Stimulated activated naive CD8-positive, alpha-beta T cell treated with anti-CD3 and anti-CD28 coated beads, Interleukin-15, amount 100 ng/mL, for 72 hours (primary cell): ENCODE measurements around the gene ATP6V1G3.
A peak's percentile ranks its signal among the peaks of the same experiment; 100 is the strongest.
"Not testable (repeated sequence)": the region's sequence is repeated elsewhere in the genome, so short reads cannot be mapped to it uniquely, and the experiment has no call there.

ENCODE experiments used
- ATAC-seq: fragments of 150-1000 bp; cut with Tn5 transposase; 2 replicates; pipeline ENCODE4 v1.10.0; 2021; ENCODE audit warnings: mild to moderate bottlenecking, moderate library complexity
- DNase-seq, 2 donors: peaks; one replicate each; pipeline ENCODE4 v3.0.0; 2021 to 2022
- H3K27ac Mint-ChIP-seq, 2 donors: one replicate each; pipeline ENCODE4 v1.8.0; 2022; ENCODE audit warnings: mild to moderate bottlenecking in 2 of 2, mixed read lengths in 2 of 2, moderate library complexity in 2 of 2
- H3K27me3 Mint-ChIP-seq: one replicate; pipeline ENCODE4 v1.8.0; 2022; ENCODE audit warnings: mixed read lengths
- H3K4me1 Mint-ChIP-seq: one replicate; pipeline ENCODE4 v1.8.0; 2022; ENCODE audit warnings: mild to moderate bottlenecking, mixed read lengths
- H3K4me3 Mint-ChIP-seq, 2 donors: one replicate each; pipeline ENCODE4 v1.8.0; 2022; ENCODE audit warnings: mild to moderate bottlenecking in 2 of 2, mixed read lengths in 2 of 2, moderate library complexity in 1 of 2
- H3K9me3 Mint-ChIP-seq, 2 donors: one replicate each; pipeline ENCODE4 v1.8.0; 2022; ENCODE audit warnings: mixed read lengths in 2 of 2

ATP6V1G3 gene

GRCh38 chr1:198529414-198529813 is 11.1 kb downstream of the ATP6V1G3 start:
- Mint-ChIP-seq H3K27me3 (no peaks in the 10 kb centered on the region), H3K9me3 (peaks cover 0 to 19% of the 10 kb centered on the region in 2 donors), H3K4me3 (peak overlapping the region in 1 of 2 donors; percentile 16), H3K27ac (no peak overlapping the region), H3K4me1 (peaks cover 75% of the 10 kb centered on the region)
- DNase-seq (no peak), ATAC-seq (no peak)

- peaks cover 0 to 12% of the 10 kb centered on the region in 2 donors for H3K9me3 Mint-ChIP-seq
- no peak for ATAC-seq
- H3K4me1 Mint-ChIP-seq, result peaks cover 72% of the 10 kb centered on the region
- no peak overlapping the region for H3K27ac Mint-ChIP-seq
- H3K27me3 Mint-ChIP-seq, result no peaks in the 10 kb centered on the region
- DNase-seq, result no peak
- H3K4me3 Mint-ChIP-seq, result no peak overlapping the region
Observed at GRCh38 chr1:198528364-198528763, 12.1 kb downstream of the ATP6V1G3 start.

GRCh38 chr1:198524556-198524955 is 15.9 kb downstream of the ATP6V1G3 start:
- no peak for DNase-seq
- H3K4me1 Mint-ChIP-seq, result peaks cover 74% of the 10 kb centered on the region

GRCh38 chr1:198524127-198524526 is 16.4 kb downstream of the ATP6V1G3 start:
- Mint-ChIP-seq H3K4me3 (peak overlapping the region; percentile 84 to 85), H3K27ac (peak overlapping the region; percentile 97 to 99), H3K4me1 (peaks cover 76% of the 10 kb centered on the region)
- peak in 1 of 2 donors; percentile 45 for DNase-seq
- H3K27me3 Mint-ChIP-seq, ATAC-seq, H3K9me3 Mint-ChIP-seq: not testable (repeated sequence)

More at GRCh38 chr1:198524556-198524955, 15.9 kb downstream of the ATP6V1G3 start:
- Mint-ChIP-seq H3K4me3 (peak overlapping the region; percentile 84 to 85), H3K27me3 (no peaks in the 10 kb centered on the region), H3K27ac (peak overlapping the region; percentile 97 to 99), H3K9me3 (no peaks in the 10 kb centered on the region)
- no peak for ATAC-seq

- H3K4me1 Mint-ChIP-seq, result peaks cover 83% of the 10 kb centered on the region
- peak overlapping the region; percentile 84 to 85 for H3K4me3 Mint-ChIP-seq
- no peaks in the 10 kb centered on the region for H3K9me3 Mint-ChIP-seq
- peak; percentile 85 for ATAC-seq
- peak overlapping the region; percentile 97 to 99 for H3K27ac Mint-ChIP-seq
- DNase-seq, result peak in 1 of 2 donors; percentile 31
- H3K27me3 Mint-ChIP-seq, result no peaks in the 10 kb centered on the region
Observed at GRCh38 chr1:198523182-198523950, 17.1 kb downstream of the ATP6V1G3 start.

GRCh38 chr1:198520524-198521254 is 19.8 kb downstream of the ATP6V1G3 start:
- ATAC-seq (peak; percentile 71), DNase-seq (no peak)
- Mint-ChIP-seq H3K4me1 (peaks cover 61% of the 10 kb centered on the region), H3K27me3 (no peaks in the 10 kb centered on the region), H3K9me3 (no peaks in the 10 kb centered on the region), H3K27ac (peak overlapping the region; percentile 55 to 57), H3K4me3 (peak overlapping the region; percentile 54 to 76)

GRCh38 chr1:198519639-198520501 is 20.6 kb downstream of the ATP6V1G3 start:
- peaks cover 63% of the 10 kb centered on the region for H3K4me1 Mint-ChIP-seq
- no peak for DNase-seq
- H3K9me3 Mint-ChIP-seq, result no peaks in the 10 kb centered on the region
- peak overlapping the region; percentile 54 to 76 for H3K4me3 Mint-ChIP-seq
- H3K27ac Mint-ChIP-seq, result peak overlapping the region; percentile 55 to 57
- peak; percentile 29 for ATAC-seq
- H3K27me3 Mint-ChIP-seq, result no peaks in the 10 kb centered on the region

- DNase-seq, result no peak
- ATAC-seq, result peak; percentile 21
- H3K27ac Mint-ChIP-seq, result no peak overlapping the region
- H3K4me1 Mint-ChIP-seq, result peaks cover 55% of the 10 kb centered on the region
- no peaks in the 10 kb centered on the region for H3K27me3 Mint-ChIP-seq
- H3K9me3 Mint-ChIP-seq, result no peaks in the 10 kb centered on the region
- no peak overlapping the region for H3K4me3 Mint-ChIP-seq
Observed at GRCh38 chr1:198517623-198518199, 22.8 kb downstream of the ATP6V1G3 start.

- no peaks in the 10 kb centered on the region for H3K27me3 Mint-ChIP-seq
- no peak overlapping the region for H3K27ac Mint-ChIP-seq
- DNase-seq (no peak), ATAC-seq (no peak)
- peaks cover 13% of the 10 kb centered on the region for H3K4me1 Mint-ChIP-seq
- peaks cover 21 to 26% of the 10 kb centered on the region in 2 donors for H3K9me3 Mint-ChIP-seq
- no peak overlapping the region for H3K4me3 Mint-ChIP-seq
Observed at GRCh38 chr1:198500096-198500495, 40.4 kb downstream of the ATP6V1G3 start.

- Mint-ChIP-seq H3K4me1 (peaks cover 11% of the 10 kb centered on the region), H3K27me3 (no peaks in the 10 kb centered on the region), H3K9me3 (peaks cover 19 to 26% of the 10 kb centered on the region in 2 donors), H3K27ac (no peak overlapping the region), H3K4me3 (no peak overlapping the region)
- DNase-seq (no peak), ATAC-seq (no peak)
Observed at GRCh38 chr1:198499588-198499987, 40.9 kb downstream of the ATP6V1G3 start.

GRCh38 chr1:198498881-198499280 is 41.6 kb downstream of the ATP6V1G3 start:
- ATAC-seq, result no peak
- DNase-seq, result no peak
- Mint-ChIP-seq H3K4me3 (no peak overlapping the region), H3K27ac (no peak overlapping the region), H3K9me3 (peaks cover 19 to 26% of the 10 kb centered on the region in 2 donors), H3K4me1 (peaks cover 11% of the 10 kb centered on the region), H3K27me3 (no peaks in the 10 kb centered on the region)

GRCh38 chr1:198498103-198498385 is 42.4 kb downstream of the ATP6V1G3 start:
- no peak overlapping the region for H3K4me3 Mint-ChIP-seq
- H3K9me3 Mint-ChIP-seq, result peaks cover 10 to 19% of the 10 kb centered on the region in 2 donors
- H3K27me3 Mint-ChIP-seq, result no peaks in the 10 kb centered on the region
- peaks cover 11% of the 10 kb centered on the region for H3K4me1 Mint-ChIP-seq
- no peak for ATAC-seq
- no peak overlapping the region for H3K27ac Mint-ChIP-seq
- no peak for DNase-seq

- DNase-seq (no peak), ATAC-seq (peak; percentile 42)
- Mint-ChIP-seq H3K27me3 (no peaks in the 10 kb centered on the region), H3K27ac (no peak overlapping the region), H3K4me3 (no peak overlapping the region), H3K9me3 (peaks cover 8 to 15% of the 10 kb centered on the region in 2 donors), H3K4me1 (peaks cover 11% of the 10 kb centered on the region)
Observed at GRCh38 chr1:198497326-198498102, 43.0 kb downstream of the ATP6V1G3 start.

GRCh38 chr1:198496216-198497143 is 44.0 kb downstream of the ATP6V1G3 start:
- H3K27ac Mint-ChIP-seq, result no peak overlapping the region
- no peak overlapping the region for H3K4me3 Mint-ChIP-seq
- no peaks in the 10 kb centered on the region for H3K27me3 Mint-ChIP-seq
- DNase-seq (no peak), ATAC-seq (no peak)
- H3K4me1 Mint-ChIP-seq, result peaks cover 11% of the 10 kb centered on the region
- H3K9me3 Mint-ChIP-seq, result peaks cover 8 to 9% of the 10 kb centered on the region in 2 donors
